Upper lobe of left lung (tissue), 4 donors: ENCODE measurements around the gene THAP6.
"Not testable (repeated sequence)": the region's sequence is repeated elsewhere in the genome, so short reads cannot be mapped to it uniquely, and the experiment has no call there.

ENCODE experiments used
- CTCF ChIP-seq, 6 experiments: fragments of 450-650 bp in 4 of 6; fragments of 200-600 bp in 2 of 6; sonication (generic) in 2 of 6; IDR thresholded peaks; one replicate each; pipeline ENCODE4 v1.5.1; 2016 to 2019; ENCODE audit warnings: antibody characterized with exemption in 6 of 6
- EP300 ChIP-seq, 4 donors: sonication (generic); formaldehyde crosslinking; IDR thresholded peaks; one replicate each; pipeline ENCODE4 v1.5.1; 2017; ENCODE audit warnings: antibody characterized with exemption in 4 of 4, control low read depth in 2 of 4
- POLR2A ChIP-seq, 4 donors: fragments of 450-650 bp; IDR thresholded peaks; one replicate each; pipeline ENCODE4 v1.5.1; 2016 to 2017; ENCODE audit warnings: antibody characterized with exemption in 4 of 4, mild to moderate bottlenecking in 2 of 4
- POLR2AphosphoS5 ChIP-seq, 2 donors: sonication (generic); formaldehyde crosslinking; IDR thresholded peaks; one replicate each; pipeline ENCODE4 v1.5.1; 2017; ENCODE audit warnings: antibody characterized with exemption in 2 of 2

- TF ChIP-seq POLR2A, CTCF, POLR2AphosphoS5, EP300 (IDR thresholded peaks at IDR 0.05): not testable (repeated sequence)
These were observed 29.9 kb downstream of the THAP6 start for GRCh38 chr4:75544220-75544619.
